Loucy (cell line): ENCODE data around the gene FTO.

Experiments
- CTCF ChIP-seq: fragments of 200-600 bp; sonication (generic); conservative IDR thresholded peaks from 2 replicates; pipeline ENCODE4 v1.5.1; 2014; ENCODE audit warnings: mild to moderate bottlenecking, antibody characterized with exemption, low read length
- EZH2phosphoT487 ChIP-seq: fragments of 200-600 bp; IDR thresholded peaks from 2 replicates; pipeline ENCODE4 v1.6.1; 2018; ENCODE audit warnings: antibody characterized with exemption, mild to moderate bottlenecking, moderate library complexity, borderline replicate concordance

GRCh38 chr16:54165174-54165911 lies 461.4 kb downstream of the FTO start:
- no peak for TF ChIP-seq EZH2phosphoT487
- TF ChIP-seq CTCF, result no peak
